T-helper 1 cell treated with Interleukin-12 subunit alpha and Interleukin-12 subunit beta and Interleukin-4 antibody, amounts not matched to agents 30 μg/mL and 1 μg/mL, for 36 hours (primary cell): ENCODE results near the gene VPS13D.
"Not testable (repeated sequence)": the region's sequence is repeated elsewhere in the genome, so short reads cannot be mapped to it uniquely, and the experiment has no call there.

Source experiments
- H3K27ac Mint-ChIP-seq: one replicate; pipeline ENCODE4 v1.8.0; 2021; ENCODE audit warnings: mild to moderate bottlenecking, mixed read lengths
- H3K27me3 Mint-ChIP-seq: one replicate; pipeline ENCODE4 v1.8.0; 2021; ENCODE audit warnings: low read depth, mixed read lengths
- H3K36me3 Mint-ChIP-seq: one replicate; pipeline ENCODE4 v1.8.0; 2021; ENCODE audit warnings: low read depth, mixed read lengths
- H3K4me1 Mint-ChIP-seq: one replicate; pipeline ENCODE4 v1.8.0; 2021; ENCODE audit warnings: low read depth, mixed read lengths
- H3K4me3 Mint-ChIP-seq: one replicate; pipeline ENCODE4 v1.8.0; 2021; ENCODE audit warnings: mild to moderate bottlenecking, moderate library complexity, mixed read lengths
- H3K9me3 Mint-ChIP-seq: one replicate; pipeline ENCODE4 v1.8.0; 2021; ENCODE audit warnings: mixed read lengths

The VPS13D gene

GRCh38 chr1:12453400-12454343 is 223.8 kb downstream of the VPS13D start:
- peaks cover 72% of the 10 kb centered on the region for H3K4me1 Mint-ChIP-seq
- no peaks in the 10 kb centered on the region for H3K9me3 Mint-ChIP-seq
- peaks cover 43% of the 10 kb centered on the region for H3K36me3 Mint-ChIP-seq
- peak overlapping the region; percentile 49 for H3K4me3 Mint-ChIP-seq
- H3K27me3 Mint-ChIP-seq: peaks cover 9% of the 10 kb centered on the region
- peak overlapping the region; percentile 70 for H3K27ac Mint-ChIP-seq

DNA sequence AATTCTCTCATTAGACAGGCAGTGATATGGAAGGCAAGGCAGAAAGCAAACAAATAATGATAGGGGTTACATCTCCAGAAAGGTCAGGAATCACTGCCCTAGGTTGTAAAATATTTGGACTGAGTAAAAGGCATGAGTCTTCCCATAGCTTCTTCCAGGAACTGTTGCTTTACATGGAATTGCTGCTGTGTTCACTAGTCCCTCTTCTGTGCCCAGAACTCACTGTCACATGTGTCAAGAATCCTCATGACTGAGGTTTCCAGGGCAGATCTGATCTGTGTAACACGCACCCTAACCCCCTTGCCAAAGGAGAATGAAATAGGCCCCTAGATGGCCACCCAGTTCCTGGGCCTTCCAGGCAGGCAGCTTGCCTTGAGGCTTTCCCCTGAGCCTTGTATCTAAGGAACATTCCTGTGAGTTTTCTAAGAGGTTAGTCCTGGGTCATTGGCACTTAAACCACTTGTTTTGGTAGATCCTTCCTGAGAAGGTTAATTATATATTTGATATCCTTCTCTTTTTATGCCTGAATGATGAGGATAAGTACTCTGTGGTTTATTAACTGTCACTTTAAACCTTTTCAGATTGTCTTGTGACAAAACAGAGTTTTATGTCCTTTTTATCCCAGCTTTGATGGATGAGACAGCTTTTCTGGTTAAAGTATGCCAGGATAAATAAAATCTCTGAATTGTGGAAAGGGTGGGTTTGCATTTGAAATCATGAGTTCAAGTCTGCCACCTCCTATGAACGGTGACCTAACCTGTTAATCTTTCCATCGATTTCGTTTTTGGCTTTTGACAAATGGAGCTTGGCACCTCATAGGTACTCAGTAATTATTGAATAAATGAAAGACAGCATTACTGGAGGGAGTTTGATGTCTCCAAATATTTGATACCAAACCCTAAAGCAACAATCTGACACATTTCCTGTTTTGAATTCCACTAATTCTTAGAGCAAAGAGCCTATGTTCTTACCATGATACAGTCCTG is 224.9 kb downstream of the VPS13D start:
- Mint-ChIP-seq H3K4me1 (peaks cover 66% of the 10 kb centered on the region), H3K4me3 (no peak overlapping the region), H3K27me3 (peaks cover 9% of the 10 kb centered on the region), H3K36me3 (peaks cover 44% of the 10 kb centered on the region), H3K27ac (peak overlapping the region; percentile 56), H3K9me3 (no peaks in the 10 kb centered on the region)

- H3K4me3 Mint-ChIP-seq, H3K9me3 Mint-ChIP-seq, H3K27me3 Mint-ChIP-seq, H3K27ac Mint-ChIP-seq: not testable (repeated sequence)
- H3K4me1 Mint-ChIP-seq: peaks cover 55% of the 10 kb centered on the region
- H3K36me3 Mint-ChIP-seq: peaks cover 44% of the 10 kb centered on the region
Observed at GRCh38 chr1:12456081-12456480, 226.3 kb downstream of the VPS13D start.

- peaks cover 41% of the 10 kb centered on the region for H3K36me3 Mint-ChIP-seq
- no peaks in the 10 kb centered on the region for H3K9me3 Mint-ChIP-seq
- H3K27me3 Mint-ChIP-seq: peaks cover 4% of the 10 kb centered on the region
- H3K4me3 Mint-ChIP-seq: no peak overlapping the region
- H3K4me1 Mint-ChIP-seq: peaks cover 52% of the 10 kb centered on the region
- no peak overlapping the region for H3K27ac Mint-ChIP-seq
Observed at GRCh38 chr1:12456979-12457378, 227.1 kb downstream of the VPS13D start.

- no peak overlapping the region for H3K4me3 Mint-ChIP-seq
- H3K9me3 Mint-ChIP-seq: no peaks in the 10 kb centered on the region
- peaks cover under 1% of the 10 kb centered on the region for H3K27me3 Mint-ChIP-seq
- peaks cover 47% of the 10 kb centered on the region for H3K4me1 Mint-ChIP-seq
- H3K36me3 Mint-ChIP-seq: peaks cover 39% of the 10 kb centered on the region
- no peak overlapping the region for H3K27ac Mint-ChIP-seq
Observed at GRCh38 chr1:12457771-12458170, 227.9 kb downstream of the VPS13D start.

GRCh38 chr1:12458571-12458970 is 228.7 kb downstream of the VPS13D start:
- H3K27ac Mint-ChIP-seq: no peak overlapping the region
- H3K4me1 Mint-ChIP-seq: peaks cover 39% of the 10 kb centered on the region
- peaks cover 44% of the 10 kb centered on the region for H3K36me3 Mint-ChIP-seq
- no peaks in the 10 kb centered on the region for H3K27me3 Mint-ChIP-seq
- no peaks in the 10 kb centered on the region for H3K9me3 Mint-ChIP-seq
- no peak overlapping the region for H3K4me3 Mint-ChIP-seq

DNA sequence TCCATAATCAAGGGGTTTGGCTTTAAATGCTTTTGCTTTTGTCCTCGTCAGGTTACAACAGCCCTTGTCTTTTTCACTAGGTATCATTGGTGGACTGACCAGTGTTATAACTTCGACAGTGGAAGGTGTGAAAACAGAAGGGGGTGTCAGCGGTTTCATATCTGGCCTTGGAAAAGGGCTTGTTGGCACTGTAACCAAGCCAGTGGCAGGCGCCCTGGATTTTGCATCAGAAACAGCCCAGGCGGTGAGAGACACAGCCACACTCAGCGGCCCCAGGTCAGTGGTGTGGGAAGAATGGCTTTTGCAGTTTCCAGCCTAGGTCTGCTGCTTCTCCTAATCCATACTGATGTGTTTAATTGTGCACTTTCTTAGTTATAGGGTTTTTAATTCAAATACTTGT is 230.3 kb downstream of the VPS13D start:
- Mint-ChIP-seq H3K4me3 (no peak overlapping the region), H3K9me3 (no peaks in the 10 kb centered on the region), H3K27ac (no peak overlapping the region), H3K4me1 (peaks cover 26% of the 10 kb centered on the region), H3K27me3 (no peaks in the 10 kb centered on the region), H3K36me3 (peaks cover 42% of the 10 kb centered on the region)

GRCh38 chr1:12460911-12461621 is 231.2 kb downstream of the VPS13D start:
- no peak overlapping the region for H3K4me3 Mint-ChIP-seq
- H3K27me3 Mint-ChIP-seq: no peaks in the 10 kb centered on the region
- peaks cover 23% of the 10 kb centered on the region for H3K4me1 Mint-ChIP-seq
- H3K36me3 Mint-ChIP-seq: peaks cover 45% of the 10 kb centered on the region
- no peak overlapping the region for H3K27ac Mint-ChIP-seq
- H3K9me3 Mint-ChIP-seq: no peaks in the 10 kb centered on the region

GRCh38 chr1:12461754-12462153 is 231.9 kb downstream of the VPS13D start:
- Mint-ChIP-seq H3K4me1 (peaks cover 20% of the 10 kb centered on the region), H3K9me3 (no peaks in the 10 kb centered on the region), H3K27ac (no peak overlapping the region), H3K4me3 (no peak overlapping the region), H3K27me3 (no peaks in the 10 kb centered on the region), H3K36me3 (peaks cover 43% of the 10 kb centered on the region)

- Mint-ChIP-seq H3K27ac (no peak overlapping the region), H3K36me3 (peaks cover 39% of the 10 kb centered on the region), H3K4me3 (no peak overlapping the region), H3K9me3 (no peaks in the 10 kb centered on the region), H3K27me3 (no peaks in the 10 kb centered on the region), H3K4me1 (peaks cover 17% of the 10 kb centered on the region)
Observed at GRCh38 chr1:12462586-12462985, 232.8 kb downstream of the VPS13D start.

DNA sequence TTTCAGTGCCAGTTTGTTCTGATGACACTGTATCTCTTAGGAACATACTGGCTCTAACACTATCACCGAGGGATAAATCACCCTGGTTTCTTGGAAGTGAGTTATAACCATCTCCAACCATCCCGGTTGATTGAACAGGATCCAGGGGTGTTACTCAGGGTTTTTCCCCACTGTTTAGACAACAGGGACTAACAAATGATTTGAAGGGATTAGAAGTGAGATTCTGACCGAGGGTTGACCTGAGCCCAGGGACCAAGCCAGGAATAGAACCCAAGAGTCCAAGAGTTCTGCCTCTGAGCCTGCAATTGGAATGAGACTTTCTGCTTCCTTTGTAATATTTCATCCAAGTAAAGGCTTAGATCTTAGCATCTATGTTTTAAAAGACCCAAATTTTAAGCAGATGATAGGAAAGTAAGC is 234.2 kb downstream of the VPS13D start:
- no peak overlapping the region for H3K27ac Mint-ChIP-seq
- no peak overlapping the region for H3K4me3 Mint-ChIP-seq
- H3K4me1 Mint-ChIP-seq: peaks cover 18% of the 10 kb centered on the region
- H3K27me3 Mint-ChIP-seq: no peaks in the 10 kb centered on the region
- peaks cover 39% of the 10 kb centered on the region for H3K36me3 Mint-ChIP-seq
- no peaks in the 10 kb centered on the region for H3K9me3 Mint-ChIP-seq

DNA sequence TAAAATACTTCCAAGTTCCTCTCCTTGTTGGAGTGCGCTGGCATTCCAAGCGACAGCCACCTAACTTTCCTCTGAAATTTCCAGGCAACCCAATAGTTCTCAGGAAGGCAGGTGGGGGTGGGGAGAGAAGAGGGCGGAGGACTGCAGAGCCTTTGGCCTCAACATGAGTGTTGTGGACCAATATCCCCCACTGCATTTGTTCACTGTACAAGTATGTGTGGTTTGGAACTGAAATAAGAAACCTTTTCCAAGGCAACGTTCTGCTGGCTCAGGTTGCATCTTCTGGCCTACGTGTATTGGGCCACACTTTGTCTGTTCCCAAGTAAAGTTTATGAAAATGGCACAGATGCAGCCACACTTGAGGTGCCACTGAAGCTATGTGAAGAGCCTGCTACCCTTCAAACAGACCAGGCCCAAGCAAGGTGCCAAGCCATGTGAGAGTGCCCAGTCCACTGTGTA is 234.8 kb downstream of the VPS13D start:
- Mint-ChIP-seq H3K27ac (no peak overlapping the region), H3K9me3 (no peaks in the 10 kb centered on the region), H3K4me3 (no peak overlapping the region), H3K27me3 (no peaks in the 10 kb centered on the region), H3K4me1 (peaks cover 21% of the 10 kb centered on the region), H3K36me3 (peaks cover 39% of the 10 kb centered on the region)

- Mint-ChIP-seq H3K9me3 (no peaks in the 10 kb centered on the region), H3K4me1 (peaks cover 23% of the 10 kb centered on the region), H3K4me3 (no peak overlapping the region), H3K27ac (no peak overlapping the region), H3K27me3 (no peaks in the 10 kb centered on the region), H3K36me3 (peaks cover 36% of the 10 kb centered on the region)
Observed at GRCh38 chr1:12465126-12465525, 235.3 kb downstream of the VPS13D start.

GRCh38 chr1:12466816-12467215 is 237.0 kb downstream of the VPS13D start:
- Mint-ChIP-seq H3K36me3 (peaks cover 33% of the 10 kb centered on the region), H3K4me1 (peaks cover 28% of the 10 kb centered on the region), H3K4me3 (no peak overlapping the region), H3K27me3 (no peaks in the 10 kb centered on the region), H3K27ac (no peak overlapping the region), H3K9me3 (no peaks in the 10 kb centered on the region)
